Heart left ventricle (tissue), 13 donors: ENCODE data around the gene ALDH9A1.

ENCODE experiments used
- POLR2A ChIP-seq, 2 donors: fragments of 450-650 bp; IDR thresholded peaks; one replicate each; pipeline ENCODE4 v1.6.1; 2017; ENCODE audit warnings: antibody characterized with exemption in 2 of 2, mild to moderate bottlenecking in 2 of 2, moderate library complexity in 2 of 2
- TF ChIP-seq, protein P1 (sequence below), 12 donors: fragments of 200-600 bp; sonication (generic) in 4 of 12; IDR thresholded peaks; one replicate each; pipeline versions ENCODE4 v1.5.0 to v1.8.0; 2018 to 2022; ENCODE audit warnings: antibody characterized with exemption in 12 of 12, mild to moderate bottlenecking in 5 of 12
- donor health status: ischemic (EF 13 %, LVEDD 7.1; RV severe dilation, severe dysfunction).
- donor health status: DM: no; HTN: yes; CAD: no.
- donor health status: DM: no; HTN: no; CAD: no.
- donor health status: ischemic (EF 25% LVEDD 6.9; RV normal size, moderate dysfunction).
- donor health status: ischemic (EF 25% LVEDD 5.7; RV mildly dilated, moderate dysfunction).
- donor health status: ischemic (EF 35%, LVEDD 5.7; RV mildly dilated, moderate dysfunction).
- donor health status: nonischemic (EF 11% LVEDD 7.7; RV severe dilation, severe dysfunction).
- donor health status: DM: yes; HTN: yes; CAD: no.
- donor health status: PGD.
- donor health status: ischemic (EF 29% LVEDD 5.4; RV normal size, mild dysfunction).
- donor health status: nonischemic (EF 23%, LVEDD 6.1; RV moderate dilation, normal function).

- TF ChIP-seq, protein P1, sequence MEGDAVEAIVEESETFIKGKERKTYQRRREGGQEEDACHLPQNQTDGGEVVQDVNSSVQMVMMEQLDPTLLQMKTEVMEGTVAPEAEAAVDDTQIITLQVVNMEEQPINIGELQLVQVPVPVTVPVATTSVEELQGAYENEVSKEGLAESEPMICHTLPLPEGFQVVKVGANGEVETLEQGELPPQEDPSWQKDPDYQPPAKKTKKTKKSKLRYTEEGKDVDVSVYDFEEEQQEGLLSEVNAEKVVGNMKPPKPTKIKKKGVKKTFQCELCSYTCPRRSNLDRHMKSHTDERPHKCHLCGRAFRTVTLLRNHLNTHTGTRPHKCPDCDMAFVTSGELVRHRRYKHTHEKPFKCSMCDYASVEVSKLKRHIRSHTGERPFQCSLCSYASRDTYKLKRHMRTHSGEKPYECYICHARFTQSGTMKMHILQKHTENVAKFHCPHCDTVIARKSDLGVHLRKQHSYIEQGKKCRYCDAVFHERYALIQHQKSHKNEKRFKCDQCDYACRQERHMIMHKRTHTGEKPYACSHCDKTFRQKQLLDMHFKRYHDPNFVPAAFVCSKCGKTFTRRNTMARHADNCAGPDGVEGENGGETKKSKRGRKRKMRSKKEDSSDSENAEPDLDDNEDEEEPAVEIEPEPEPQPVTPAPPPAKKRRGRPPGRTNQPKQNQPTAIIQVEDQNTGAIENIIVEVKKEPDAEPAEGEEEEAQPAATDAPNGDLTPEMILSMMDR (IDR thresholded peaks at IDR 0.05), result no peak
- TF ChIP-seq POLR2A (IDR thresholded peaks at IDR 0.05), result no peak
These were observed 38.8 kb downstream of the ALDH9A1 start for GRCh38 chr1:165659581-165659895.
